ENCODE data around the gene MSH2. TPM values are rescaled to one million over a fixed set of nuclear protein-coding genes. Genes with fewer than 3 reads are reported as not detected.
"Not testable (repeated sequence)": the region's sequence is repeated elsewhere in the genome, so short reads cannot be mapped to it uniquely, and the experiment has no call there.

The MSH2 gene
- total RNA-seq, 4 donors from 2014 or later, result 5.2 to 11.2 (median 7.0) TPM

GRCh38 chr2:47360927-47361326 is 42.0 kb upstream of the MSH2 start:
- no peak for TF ChIP-seq CTCF (IDR thresholded peaks at IDR 0.05)
- no peak for ATAC-seq (ENCODE audit: low FRiP score)
- no peak for DNase-seq (ENCODE audit: low spot score)

- not testable (repeated sequence) for ATAC-seq (ENCODE audit: low FRiP score); DNase-seq (ENCODE audit: low spot score)
Observed at GRCh38 chr2:47361505-47362229, 41.3 kb upstream of the MSH2 start.

DNA sequence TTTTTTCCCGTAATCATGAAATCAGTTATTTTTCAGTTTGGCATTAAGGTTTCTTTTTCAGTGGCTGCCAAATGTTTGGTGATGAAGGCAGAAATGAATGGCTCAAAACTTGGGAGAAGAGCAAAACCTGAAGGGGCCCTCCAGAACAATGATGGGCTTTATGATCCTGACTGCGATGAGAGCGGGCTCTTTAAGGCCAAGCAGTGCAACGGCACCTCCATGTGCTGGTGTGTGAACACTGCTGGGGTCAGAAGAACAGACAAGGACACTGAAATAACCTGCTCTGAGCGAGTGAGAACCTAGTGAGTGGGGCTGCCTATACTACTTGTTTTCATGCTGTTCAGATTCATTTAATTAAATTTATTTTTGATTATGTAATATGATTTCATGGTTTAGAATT is 29.2 kb upstream of the MSH2 start:
- ATAC-seq (ENCODE audit: low FRiP score), result no peak
- TF ChIP-seq CTCF (IDR thresholded peaks at IDR 0.05), result no peak
- no peak for DNase-seq (ENCODE audit: low spot score)

DNA sequence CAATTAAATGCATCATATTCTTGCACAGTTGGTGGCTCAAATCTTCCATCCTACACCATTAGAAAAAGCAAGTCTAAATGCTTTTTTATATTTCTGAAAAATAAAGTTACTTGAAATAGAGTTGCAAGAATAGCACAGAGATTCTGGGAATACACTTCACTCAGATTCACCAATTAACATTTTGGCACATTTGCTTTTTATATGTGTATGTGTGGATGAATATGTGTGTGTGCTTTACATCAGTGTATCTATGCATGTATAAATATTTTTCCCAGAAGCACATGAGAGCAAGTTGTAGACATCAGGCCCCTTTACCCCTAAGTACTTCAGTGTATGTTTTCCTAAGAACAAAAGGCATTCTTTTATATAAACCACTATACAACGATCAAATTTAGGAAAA is 27.6 kb upstream of the MSH2 start:
- ATAC-seq (ENCODE audit: low FRiP score) (no peak), DNase-seq (ENCODE audit: low spot score) (no peak)
- TF ChIP-seq CTCF (IDR thresholded peaks at IDR 0.05), result no peak

- ATAC-seq (ENCODE audit: low FRiP score) (no peak), DNase-seq (ENCODE audit: low spot score) (no peak)
- TF ChIP-seq CTCF (IDR thresholded peaks at IDR 0.05), result no peak
Observed at GRCh38 chr2:47379384-47379783, 23.6 kb upstream of the MSH2 start.

GRCh38 chr2:47381408-47381807 is 21.5 kb upstream of the MSH2 start:
- ATAC-seq (ENCODE audit: low FRiP score), result no peak
- TF ChIP-seq CTCF (IDR thresholded peaks at IDR 0.05), result no peak
- no peak for DNase-seq (ENCODE audit: low spot score)

- DNase-seq (ENCODE audit: low spot score) (no peak), ATAC-seq (ENCODE audit: low FRiP score) (no peak)
- TF ChIP-seq CTCF (IDR thresholded peaks at IDR 0.05), result no peak
Observed at GRCh38 chr2:47386551-47386950, 16.4 kb upstream of the MSH2 start.

Data from omental fat pad (tissue), 4 donors.